K562 (cell line): ENCODE data around the gene LDB1. TPM values are rescaled to one million over a fixed set of nuclear protein-coding genes. Genes with fewer than 3 reads are reported as not detected.

Experiments used
- ATAC-seq: fragments of 200-7000 bp; cut with Tn5 transposase; 3 replicates; pipeline ENCODE4 v1.9.1; 2020; ENCODE audit warnings: moderate library complexity
- BruUV-seq: library from RNA; stranded (reverse); fragments of 400-500 nt; replicated peaks from 2 replicates; lab custom pipeline; 2021; lab: Mats Ljungman, UMichigan
- CTCF ChIA-PET: fragments of 300-600 bp; formaldehyde crosslinking; extraction: SDS; loops from one replicate; lab custom pipeline; 2021; ENCODE audit warnings: low intra/inter-chr PET ratio; lab: Yijun Ruan, JAX
- POLR2A ChIA-PET: fragments of 300-600, 350-650 bp; sonication (Branson Sonifier 250); formaldehyde crosslinking; extraction: SDS; loops from one replicate; lab custom pipeline; 2021; ENCODE audit warnings: antibody characterized with exemption, inconsistent platforms; lab: Yijun Ruan, JAX
- DNase-seq, 4 experiments: peaks; one replicate each; pipeline versions ENCODE4 v3.0.0 to v3.0.0-alpha.2; 2011 to 2018; ENCODE audit warnings: low spot score in 3 of 4, mixed read lengths in 3 of 4; ENCODE audit errors: extremely low read depth in 1 of 4
- FAIRE-seq: peaks from 2 replicates; lab custom pipeline; 2011; peaks lifted over from hg19 to GRCh38; lab: Jason Lieb, UNC
- H2AFZ ChIP-seq: 2 replicates; pipeline ENCODE4 v1.6.0; 2011; ENCODE audit warnings: low read depth, low read length, control low read depth, inconsistent platforms
- H3K27ac ChIP-seq: fragments of 200-600 bp; 3 replicates; pipeline ENCODE4 v1.8.0; 2011; ENCODE audit warnings: low read depth, mild to moderate bottlenecking, control low read depth, inconsistent platforms, low read length, moderate library complexity, mixed read lengths; ENCODE audit errors: extremely low read depth
- H3K27me3 ChIP-seq, 2 experiments: fragments of 300-600 bp in 1 of 2; 2 replicates in 1 of 2; 3 replicates in 1 of 2; pipeline versions ENCODE4 v1.6.0 to v1.8.0; 2011; ENCODE audit warnings: inconsistent platforms in 2 of 2, low read length in 2 of 2, mild to moderate bottlenecking in 1 of 2, mixed read lengths in 1 of 2, moderate library complexity in 1 of 2; ENCODE audit not compliant: control insufficient read depth in 2 of 2, insufficient read depth in 2 of 2
- H3K36me3 ChIP-seq: fragments of 300-600 bp; 3 replicates; pipeline ENCODE4 v1.8.0; 2011; ENCODE audit warnings: mild to moderate bottlenecking, low read length, inconsistent platforms; ENCODE audit not compliant: control insufficient read depth, insufficient read depth
- H3K4me1 ChIP-seq, 2 experiments: fragments of 200-600 bp in 1 of 2; replicated peaks in 1 of 2; 2 replicates in 1 of 2; 3 replicates in 1 of 2; pipeline versions ENCODE4 v1.5.1 to v1.8.0; 2011; ENCODE audit warnings: inconsistent platforms in 2 of 2, low read length in 2 of 2, mild to moderate bottlenecking in 1 of 2, mixed read lengths in 1 of 2, moderate library complexity in 1 of 2; ENCODE audit not compliant: control insufficient read depth in 2 of 2, insufficient read depth in 2 of 2
- H3K4me2 ChIP-seq: 2 replicates; pipeline ENCODE4 v1.6.1; 2011; ENCODE audit warnings: low read length, control low read depth, inconsistent platforms, mixed read lengths; ENCODE audit not compliant: insufficient read depth
- H3K4me3 ChIP-seq: fragments of 200-600 bp; sonication (generic), shearing (Covaris generic); 2 replicates; pipeline ENCODE4 v1.5.1; 2016; ENCODE audit warnings: control low read depth, inconsistent platforms
- H3K79me2 ChIP-seq: fragments of 200-600 bp; 3 replicates; pipeline ENCODE4 v1.8.0; 2011; ENCODE audit warnings: low read length, inconsistent platforms; ENCODE audit not compliant: control insufficient read depth, insufficient read depth
- H3K9ac ChIP-seq, 2 experiments: 2 replicates each; pipeline versions ENCODE4 v1.6.0 to v1.6.1; 2011; ENCODE audit warnings: low read depth in 2 of 2, low read length in 2 of 2, control low read depth in 1 of 2, inconsistent platforms in 1 of 2, mild to moderate bottlenecking in 1 of 2, mixed read lengths in 1 of 2; ENCODE audit not compliant: insufficient read depth in 1 of 2
- H3K9me1 ChIP-seq: one replicate; pipeline ENCODE4 v1.6.0; 2011; ENCODE audit warnings: inconsistent platforms, mild to moderate bottlenecking, low read length, moderate library complexity; ENCODE audit not compliant: control insufficient read depth, insufficient read depth
- H3K9me3 ChIP-seq: replicated peaks from 2 replicates; pipeline ENCODE4 v1.5.1; 2011; ENCODE audit warnings: low read depth, low read length, inconsistent platforms; ENCODE audit not compliant: control insufficient read depth, insufficient read depth
- H4K20me1 ChIP-seq: replicated peaks from 2 replicates; pipeline ENCODE4 v1.6.1; 2011; ENCODE audit warnings: low read length, inconsistent platforms, mixed read lengths; ENCODE audit not compliant: control insufficient read depth, insufficient read depth
- MEIS2 ChIP-seq: fragments of 450-650 bp; IDR thresholded peaks from 2 replicates; pipeline ENCODE4 v1.6.1; 2014; ENCODE audit warnings: mild to moderate bottlenecking; ENCODE audit not compliant: partially characterized antibody
- RBM15 ChIP-seq: fragments of 200-400 bp; formaldehyde crosslinking; IDR thresholded peaks from 2 replicates; pipeline ENCODE4 v1.6.1; 2018; ENCODE audit warnings: mild to moderate bottlenecking, low read length, moderate library complexity; ENCODE audit not compliant: insufficient read depth
- RERE ChIP-seq: sonication (generic); formaldehyde crosslinking; IDR thresholded peaks from 2 replicates; pipeline ENCODE4 v1.8.0; 2023; ENCODE audit warnings: missing genetic modification reagents, mild to moderate bottlenecking, borderline replicate concordance
- SPI1 ChIP-seq: IDR thresholded peaks from 2 replicates; pipeline ENCODE4 v1.6.1; 2011; ENCODE audit warnings: low read depth, low read length, control low read depth, borderline replicate concordance
- STAG1 ChIP-seq: sonication (generic); formaldehyde crosslinking; IDR thresholded peaks from 2 replicates; pipeline ENCODE4 v1.5.0; 2020; ENCODE audit warnings: missing genetic modification reagents, borderline replicate concordance
- ZNF444 ChIP-seq: fragments of 250-450 bp; sonication (Bioruptor Pico); IDR thresholded peaks from 2 replicates; pipeline ENCODE4 v1.4.0; 2020; ENCODE audit warnings: mild to moderate bottlenecking, moderate library complexity
- in situ Hi-C: fragments of 300-500 bp; cut with MboI; formaldehyde crosslinking; loops from 4 replicates; pipeline ENCODE4 v1.15.0; 2018; ENCODE audit warnings: inconsistent platforms, mixed read lengths
- intact Hi-C: fragments of 100-400 bp; cut with micrococcal nuclease; formaldehyde crosslinking; loops from 2 replicates; pipeline ENCODE4 v1.14.2; 2022
- polyA plus RNA-seq, 8 experiments: library from polyadenylated mRNA; depleted of rRNA in 4 of 8; stranded (reverse) in 5 of 8; unstranded in 3 of 8; fragments of >200 nt; fragmentation: Nextera tagmentation in 2 of 8; fragmentation: Illumina TruSeq in 1 of 8; extraction: Ambion mirVana in 2 of 8; extraction: Trizol in 1 of 8; gene quantifications; 2 replicates each; pipeline versions ENCODE4 v1.2.1 to v1.2.3, GENCODE V29; 2011 to 2014; ENCODE audit warnings: inconsistent platforms in 1 of 8, missing spikeins in 1 of 8
- total RNA-seq, 7 experiments: library from RNA; depleted of rRNA in 6 of 7; stranded (reverse); fragments of >200 nt in 6 of 7; fragmentation: Illumina TruSeq in 2 of 7; extraction: Trizol in 2 of 7; gene quantifications; 2 replicates each; pipeline versions ENCODE4 v1.2.1 to v1.2.3, GENCODE V29; 2011 to 2021; ENCODE audit warnings: low replicate concordance in 1 of 7

The LDB1 gene
- total and polyA plus RNA-seq, 9 of the 15 experiments (the other 6 are each of a cell fraction or from before 2014, with no cell fraction given), result 1.9 to 137 (median 105) TPM

- ATAC-seq, result no peak
- Histone ChIP-seq H3K4me1 (peaks cover 24 to 38% of the 10 kb centered on the region in 2 experiments; a peak in 4 of 5 replicates), H2AFZ (no peak overlapping the region), H3K27me3 (no peaks in the 10 kb centered on the region), H3K27ac (no peak overlapping the region), H3K36me3 (peaks cover 9% of the 10 kb centered on the region; the same call in 1 of the 3 replicates), H3K79me2 (peaks cover 21% of the 10 kb centered on the region), H3K4me2 (no peak overlapping the region), H4K20me1 (peaks cover 5% of the 10 kb centered on the region; the same call in 1 of the 2 replicates), H3K9me1 (peaks cover 4% of the 10 kb centered on the region), H3K9ac (peak overlapping the region in 1 of 2 experiments; percentile 61; a peak in 1 of 4 replicates), H3K9me3 (no peaks in the 10 kb centered on the region), H3K4me3 (no peak overlapping the region)
- POLR2A ChIA-PET, result interaction anchor here (0.6 to 2.9 kb wide), 7 partner anchors 9 to 296 kb away, joined by 3 to 17 read pairs (median 3); no protein-coding TSS in a partner anchor
- CTCF ChIA-PET, result no interaction called here
- no peak for DNase-seq
- no peak for FAIRE-seq
- intact Hi-C loops (loop anchor here (5.0 kb wide), 1 partner anchor 857 kb away; no protein-coding TSS in a partner anchor), in situ Hi-C loops (no loop called here)
- TF ChIP-seq STAG1 (CRISPR knock-in tag) (no peak), SPI1 (peak; percentile 58; the same call in 1 of the 2 replicates), ZNF444 (CRISPR knock-in tag) (no peak), RERE (CRISPR knock-in tag) (no peak), MEIS2 (no peak), RBM15 (no peak)
- no TSS peak for BruUV-seq
Observed at GRCh38 chr10:102069071-102069470, 51.1 kb downstream of the LDB1 start.
